GM18951 (cell line): ENCODE results near the gene NRN1.
"Not testable (repeated sequence)": the region's sequence is repeated elsewhere in the genome, so short reads cannot be mapped to it uniquely, and the experiment has no call there.

Experiments used
- POLR2A ChIP-seq: IDR thresholded peaks from 4 replicates; pipeline ENCODE4 v1.6.1; 2011; ENCODE audit warnings: mild to moderate bottlenecking; ENCODE audit not compliant: insufficient read length, insufficient read depth; ENCODE audit errors: extremely low read depth
- in situ Hi-C: fragments of 300-500 bp; cut with MboI; formaldehyde crosslinking; loops from one replicate; pipeline ENCODE4 v1.12.0; 2022; ENCODE audit warnings: low sequenced_read_pairs, mixed read lengths, inconsistent platforms; ENCODE audit not compliant: unreplicated experiment

The NRN1 gene

DNA sequence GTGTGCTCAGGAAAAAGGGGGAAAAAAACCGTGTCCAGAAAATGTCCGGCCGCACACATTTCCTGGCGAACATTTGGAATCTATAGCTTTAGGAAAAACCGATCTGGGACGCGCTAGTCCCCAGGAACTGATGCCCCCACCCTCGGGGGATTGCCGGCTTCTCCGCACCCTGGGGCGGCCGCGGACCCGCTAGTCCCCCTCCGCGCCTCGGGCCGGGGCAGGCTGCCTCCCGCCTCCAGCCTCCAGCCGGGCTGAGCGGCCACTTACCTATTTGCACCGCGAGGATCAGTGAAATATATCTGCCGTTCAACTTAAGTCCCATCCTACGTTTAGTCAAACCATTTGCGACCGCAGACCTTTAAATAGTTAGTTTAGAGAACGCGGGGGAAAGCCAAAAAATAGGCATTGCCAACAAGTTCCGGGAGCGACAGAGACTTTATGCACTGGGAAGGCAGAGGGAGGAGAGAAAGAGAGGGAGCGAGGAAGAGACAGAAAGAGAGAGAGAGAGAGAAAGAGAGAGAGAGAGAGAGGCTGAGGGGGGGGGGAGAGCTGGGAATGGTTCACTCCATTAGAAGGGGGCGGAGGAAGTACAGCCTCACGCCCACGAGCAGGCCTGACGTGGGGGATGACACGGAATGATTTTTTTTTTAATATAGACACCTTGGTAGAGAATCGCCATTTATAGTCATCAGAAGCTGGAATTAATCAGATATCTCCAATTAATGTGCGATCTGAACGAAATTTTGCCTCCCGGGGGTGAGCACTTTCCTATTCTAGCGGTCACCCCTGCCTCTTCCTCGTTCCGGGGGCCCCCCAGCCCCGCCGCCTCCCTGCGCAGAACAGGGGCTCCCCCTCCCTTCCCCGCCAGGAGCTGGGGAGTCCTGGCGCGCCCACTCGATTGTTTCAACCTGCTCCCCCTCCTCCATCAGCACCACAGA is at the start of gene NRN1:
TSS of gene NRN1 (minus strand) at position 498 of the 938 bp plus-strand sequence. CDS start at position 322, 176 bp downstream.
- in situ Hi-C loops = no loop called here
- TF ChIP-seq POLR2A = no peak

DNA sequence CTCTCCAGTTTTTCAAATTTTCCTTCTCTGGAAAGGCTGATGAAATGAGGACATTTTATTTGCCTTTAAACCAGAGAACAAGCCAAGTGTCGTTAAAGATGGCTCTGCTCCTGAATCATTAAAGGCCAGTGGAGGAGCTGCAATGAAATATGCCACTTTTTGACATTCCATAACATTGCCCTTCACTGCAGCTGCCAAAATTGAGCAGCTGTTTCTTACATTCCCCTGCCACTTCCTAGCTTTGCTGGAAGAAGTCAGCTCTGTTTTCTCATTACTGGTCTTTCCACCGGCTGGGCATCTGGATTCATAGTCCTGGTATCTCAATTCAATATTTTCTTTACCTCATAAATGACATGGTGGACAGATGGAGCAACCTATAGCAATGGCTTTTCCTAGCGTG is 45.5 kb upstream of the NRN1 start:
- in situ Hi-C loops = loop anchor here (10.0 kb wide), 1 partner anchor 503 kb away; no protein-coding TSS in a partner anchor
- TF ChIP-seq POLR2A = no peak

DNA sequence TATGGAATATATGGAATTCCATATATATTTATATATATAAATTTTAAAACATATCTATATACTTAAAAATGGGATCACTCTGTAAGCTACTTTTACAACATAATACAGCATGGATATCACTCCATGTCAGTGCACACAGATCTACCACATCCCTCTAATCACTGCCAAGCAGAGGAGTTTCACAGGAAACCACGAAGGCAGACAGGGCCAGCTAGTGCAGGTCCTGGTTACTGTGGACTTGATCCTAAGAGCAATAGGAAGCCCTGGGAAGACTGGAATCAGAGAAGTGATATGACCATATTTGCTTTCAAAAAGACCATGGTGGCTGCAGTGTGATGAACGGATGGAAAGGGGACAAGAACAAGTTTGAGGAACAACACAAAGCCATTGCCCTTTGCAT is 40.0 kb upstream of the NRN1 start:
- in situ Hi-C loops = no loop called here
- no peak for TF ChIP-seq POLR2A

- TF ChIP-seq POLR2A = no peak
- in situ Hi-C loops = no loop called here
These were observed 33.3 kb upstream of the NRN1 start for GRCh38 chr6:6039946-6040509.

- no peak for TF ChIP-seq POLR2A
- in situ Hi-C loops = no loop called here
These were observed 30.5 kb upstream of the NRN1 start for GRCh38 chr6:6037179-6037578.

DNA sequence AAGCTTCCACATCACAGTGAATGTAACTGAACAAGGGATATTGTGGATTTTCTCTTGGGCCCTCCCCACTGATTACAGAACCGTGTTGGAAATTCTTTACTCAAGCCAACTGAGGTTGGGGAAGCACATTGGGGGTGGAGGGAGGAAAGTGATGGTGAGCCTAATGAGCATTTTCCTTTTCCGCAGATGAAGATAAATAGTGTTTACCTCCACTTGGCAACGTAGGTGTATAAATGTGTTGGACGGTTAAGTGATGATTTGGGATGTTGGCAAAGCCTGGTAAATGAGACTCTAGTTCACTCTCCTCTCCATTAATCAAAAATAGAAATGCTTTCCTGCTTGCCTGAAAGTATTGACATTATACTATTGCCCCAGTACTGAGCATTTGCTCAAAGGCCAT is 27.1 kb upstream of the NRN1 start:
- in situ Hi-C loops = no loop called here
- TF ChIP-seq POLR2A = no peak

- in situ Hi-C loops = no loop called here
- no peak for TF ChIP-seq POLR2A
These were observed 19.9 kb upstream of the NRN1 start for GRCh38 chr6:6026513-6027205.

- no peak for TF ChIP-seq POLR2A
- in situ Hi-C loops = no loop called here
These were observed 19.0 kb upstream of the NRN1 start for GRCh38 chr6:6025736-6026135.

DNA sequence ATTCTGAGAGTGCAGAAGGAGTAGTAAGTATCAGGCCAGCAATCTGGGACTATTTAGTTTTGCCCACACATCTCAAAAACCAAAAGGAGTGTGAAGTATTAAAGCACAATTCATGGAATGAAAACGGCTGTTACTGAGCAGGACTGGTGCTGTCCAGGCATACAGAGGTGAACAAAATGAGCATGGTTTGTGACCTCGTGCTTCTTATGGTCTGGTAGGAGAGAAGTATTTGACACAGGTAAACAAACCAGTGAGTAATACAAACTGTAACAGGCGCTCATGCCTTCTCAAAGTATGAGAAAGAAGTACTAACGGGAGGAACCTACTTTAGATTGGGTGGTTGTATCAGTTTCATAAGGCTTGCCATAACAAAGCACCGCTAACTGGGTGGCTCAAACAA is 17.5 kb upstream of the NRN1 start:
- TF ChIP-seq POLR2A = no peak
- in situ Hi-C loops = no loop called here

GRCh38 chr6:6022841-6023240 is 16.1 kb upstream of the NRN1 start:
- in situ Hi-C loops = not testable (repeated sequence)

GRCh38 chr6:6008648-6009421 is 2.1 kb upstream of the NRN1 start:
- no peak for TF ChIP-seq POLR2A
- in situ Hi-C loops = no loop called here

GRCh38 chr6:6008089-6008647 is 1.4 kb upstream of the NRN1 start:
- TF ChIP-seq POLR2A = no peak

More at GRCh38 chr6:6008089-6008647, 1.4 kb upstream of the NRN1 start:
- in situ Hi-C loops = no loop called here
